EH (cell line): ENCODE results near the gene SLC38A6.

Experiments used
- DNase-seq: peaks from one replicate; pipeline ENCODE4 v3.0.0-alpha.2; 2015; ENCODE audit warnings: low read depth

Gene SLC38A6

DNA sequence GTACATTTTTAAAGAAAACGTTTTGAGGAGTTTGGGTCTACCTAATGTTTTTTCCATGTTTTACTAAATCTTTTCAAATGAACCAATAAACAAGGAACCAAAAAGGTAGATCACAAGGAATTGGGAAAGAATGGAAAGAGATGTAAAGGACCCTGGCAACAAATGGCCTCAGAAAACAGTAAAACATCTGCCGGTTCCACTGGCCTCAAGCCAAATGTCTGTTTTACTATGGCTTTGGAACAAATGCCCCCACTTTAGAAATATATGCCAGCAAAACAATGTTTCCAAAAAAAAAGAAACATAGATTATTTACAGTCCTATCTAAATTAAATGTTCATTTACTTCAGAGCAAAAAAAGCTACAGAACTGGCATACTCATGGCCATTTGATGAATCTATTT is 3.2 kb upstream of the SLC38A6 start:
- no peak for DNase-seq

DNA sequence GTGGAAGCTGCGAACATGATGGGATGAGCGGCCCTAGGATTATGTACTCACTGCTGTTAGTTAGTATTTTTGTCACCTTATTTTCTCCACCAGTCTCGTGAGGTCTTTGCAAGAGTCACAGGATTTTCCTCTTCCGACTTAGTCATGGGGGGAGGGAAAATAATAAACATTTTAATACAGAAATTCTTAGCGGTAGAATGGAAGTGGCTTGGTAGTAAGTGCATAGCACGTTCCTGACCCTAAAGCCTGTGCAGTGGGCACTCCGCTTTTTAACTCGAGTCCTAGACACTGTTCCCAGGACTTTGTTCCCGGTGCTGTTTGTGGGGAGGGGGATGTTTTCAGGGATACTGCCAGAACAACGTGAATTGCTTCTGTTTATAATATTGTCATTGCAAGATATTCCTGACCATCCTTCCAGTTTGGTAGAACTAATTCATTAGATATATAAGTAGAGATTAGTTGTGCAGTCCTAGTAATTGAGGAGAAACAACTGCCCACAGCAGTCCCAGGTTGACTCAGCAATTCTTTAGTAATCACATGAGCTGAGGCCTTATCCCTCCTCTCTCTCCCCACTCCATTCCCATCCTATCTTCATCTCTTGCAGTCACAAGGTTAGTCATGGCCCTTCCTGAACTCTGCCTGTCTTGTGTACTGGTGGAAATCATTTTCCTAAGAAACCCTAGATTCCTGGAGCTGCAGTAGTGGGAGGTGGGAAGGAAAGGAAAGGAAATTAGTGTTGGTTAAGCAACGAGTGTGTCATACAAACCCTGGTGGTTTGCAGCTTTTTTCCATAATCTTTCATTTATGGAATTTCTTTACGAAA is 799 bp downstream of the SLC38A6 start:
- DNase-seq: peak; percentile 88

DNA sequence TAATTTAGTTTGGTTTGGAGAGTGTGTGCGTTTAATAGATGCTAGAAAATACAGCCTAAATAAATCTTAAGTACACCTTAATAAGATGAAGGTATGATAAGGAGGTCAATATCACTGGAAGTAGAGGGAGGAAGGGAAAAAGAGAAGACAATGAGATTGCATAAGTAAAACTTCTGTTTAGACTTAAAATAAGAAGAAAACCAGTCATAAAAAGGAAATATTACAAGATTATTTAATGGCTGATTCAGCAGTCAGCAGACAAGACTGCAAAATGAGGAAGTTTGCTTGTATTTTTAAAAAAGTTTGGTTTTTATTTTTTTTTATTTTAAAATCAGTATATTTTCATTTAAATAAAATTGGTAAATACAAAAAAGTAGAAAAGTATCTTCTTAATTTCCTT is 3.2 kb downstream of the SLC38A6 start:
- DNase-seq: no peak

GRCh38 chr14:60986500-60986899 is 5.5 kb downstream of the SLC38A6 start:
- no peak for DNase-seq

GRCh38 chr14:60989599-60989998 is 8.6 kb downstream of the SLC38A6 start:
- peak; percentile 12 for DNase-seq

- no peak for DNase-seq
These were observed 17.6 kb downstream of the SLC38A6 start for GRCh38 chr14:60998617-60999016.

- peak; percentile 16 for DNase-seq
These were observed 18.5 kb downstream of the SLC38A6 start for GRCh38 chr14:60999536-60999935.

DNA sequence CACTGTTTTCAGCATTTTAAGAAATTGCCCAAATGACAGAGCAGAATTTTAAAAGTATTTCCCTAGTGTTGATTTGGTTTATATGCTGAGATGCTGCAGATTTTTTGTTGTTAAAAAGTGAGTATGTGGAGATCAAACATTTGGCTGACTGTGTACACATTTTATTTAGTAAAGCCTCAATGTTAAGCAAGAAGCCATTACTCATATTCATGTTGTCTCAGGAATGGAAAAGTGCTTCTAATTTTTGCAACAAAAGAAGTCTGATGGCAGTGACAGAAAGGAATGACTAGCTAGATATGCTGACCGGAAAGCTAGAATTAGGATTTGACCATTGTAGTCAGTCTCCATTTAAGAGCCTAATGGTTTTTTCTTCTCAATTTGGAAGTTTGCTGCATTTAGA is 22.5 kb downstream of the SLC38A6 start:
- DNase-seq: peak; percentile 55

GRCh38 chr14:61019537-61019936 is 38.5 kb downstream of the SLC38A6 start:
- no peak for DNase-seq

GRCh38 chr14:61025251-61026223 is 44.5 kb downstream of the SLC38A6 start:
- peak; percentile 85 for DNase-seq

- no peak for DNase-seq
These were observed 45.5 kb downstream of the SLC38A6 start for GRCh38 chr14:61026526-61026925.

DNA sequence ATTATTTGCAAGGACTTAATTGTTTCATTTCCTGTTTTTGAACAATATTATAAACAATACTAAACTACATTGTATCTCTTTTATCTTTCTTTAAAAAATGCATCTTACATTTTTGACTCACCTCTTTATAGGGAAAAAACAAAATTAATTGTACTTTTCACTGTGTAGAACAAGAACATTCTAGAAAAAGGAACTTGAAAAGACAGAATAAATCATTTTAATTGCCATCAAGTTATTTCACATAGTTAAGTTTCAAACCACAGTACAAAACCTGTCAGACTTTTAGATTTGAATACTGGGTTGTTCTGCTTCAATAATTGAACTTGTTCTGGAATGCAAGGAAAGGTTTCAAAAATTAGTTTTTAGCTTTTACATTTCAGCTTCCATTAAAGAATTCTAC is 50.0 kb downstream of the SLC38A6 start:
- DNase-seq: no peak

GRCh38 chr14:61033054-61033453 is 52.0 kb downstream of the SLC38A6 start:
- DNase-seq: peak; percentile 33

DNA sequence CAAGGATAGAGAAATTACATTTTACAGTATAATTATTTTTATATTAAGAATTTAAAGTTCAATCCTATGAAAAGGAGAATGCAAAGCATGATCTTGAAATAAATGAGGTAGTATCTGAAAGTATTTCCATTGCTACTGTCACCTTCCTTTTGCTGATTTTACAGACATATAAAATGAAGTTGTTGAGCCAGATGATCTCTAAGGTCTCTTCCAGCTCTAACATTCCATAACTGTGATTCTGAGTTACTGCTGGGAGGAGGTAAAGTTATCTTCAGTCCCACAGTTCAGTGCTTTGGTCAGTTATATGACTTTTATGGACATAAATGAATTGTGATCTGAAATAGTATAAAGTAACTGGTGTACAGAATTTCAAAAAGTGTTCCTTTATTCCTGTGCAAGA is 52.8 kb downstream of the SLC38A6 start:
- DNase-seq: peak; percentile 64

DNA sequence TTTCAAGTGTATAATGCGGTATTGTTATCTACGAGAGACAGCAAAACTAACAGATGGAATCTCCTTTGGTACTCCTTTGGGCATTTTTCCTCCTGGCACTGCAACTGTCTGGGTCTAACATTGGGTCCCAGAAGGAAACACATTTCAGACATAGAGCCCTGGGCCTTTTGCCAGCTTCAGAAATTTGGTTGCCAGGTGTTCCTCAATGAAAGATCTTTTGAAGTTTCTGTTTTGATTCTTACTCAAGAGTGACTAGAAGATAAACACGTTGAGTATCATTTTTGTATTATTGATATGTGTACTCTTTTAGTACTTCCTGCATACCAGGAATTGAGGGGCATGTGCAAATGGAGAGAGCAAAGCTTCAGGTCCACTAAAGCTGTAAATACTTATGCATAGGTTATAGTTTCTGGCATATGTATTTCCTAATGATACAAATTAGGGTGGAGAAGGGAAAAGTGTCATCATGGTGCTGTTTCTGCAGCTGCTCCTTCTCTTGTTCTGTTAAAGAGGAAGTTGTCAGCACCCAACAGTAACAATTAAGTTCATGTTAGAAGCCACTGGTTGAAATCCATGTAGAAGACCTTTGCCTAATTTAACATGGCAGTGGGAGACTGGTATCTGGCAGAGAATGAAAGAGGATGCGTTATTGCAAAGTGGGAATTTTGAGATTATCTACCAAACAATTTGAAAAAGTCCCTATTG is 53.5 kb downstream of the SLC38A6 start:
- no peak for DNase-seq

DNA sequence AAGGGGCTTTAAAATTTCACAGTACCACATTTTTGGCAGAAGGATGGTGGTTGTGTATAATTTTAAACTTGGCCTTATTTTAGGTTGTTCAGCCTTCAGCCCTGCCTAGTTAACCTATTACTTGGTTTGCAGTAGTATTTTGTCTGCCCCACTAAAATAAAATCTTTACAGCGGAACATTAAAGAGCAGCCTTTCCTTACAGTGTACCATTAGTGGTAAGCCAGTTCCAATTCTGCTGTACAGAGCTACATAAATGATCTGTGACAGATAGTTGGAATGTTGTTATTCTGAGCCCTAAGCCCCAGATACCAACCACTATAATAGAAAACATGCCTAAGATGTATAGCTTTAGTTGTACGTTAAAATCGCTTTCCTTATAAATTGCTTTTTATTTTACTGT is 56.2 kb downstream of the SLC38A6 start:
- no peak for DNase-seq

DNA sequence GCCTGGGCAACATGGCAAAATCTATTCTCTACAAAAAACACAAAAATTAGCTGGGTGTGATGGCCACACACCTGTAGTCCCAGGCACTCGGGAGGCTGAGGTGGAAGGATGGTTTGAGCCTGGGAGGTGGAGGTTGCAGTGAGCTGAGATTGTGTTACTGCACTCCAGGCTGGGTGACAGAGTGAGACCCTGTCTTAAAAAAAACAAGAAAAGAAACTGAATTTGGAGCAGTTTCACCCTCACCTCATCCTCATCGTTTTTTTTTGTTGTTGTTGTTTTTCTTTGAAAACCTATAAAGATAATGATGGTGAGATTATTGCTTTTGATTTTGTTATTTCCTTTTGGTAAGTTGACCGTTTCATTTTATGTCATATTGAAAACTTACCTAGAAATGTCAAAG is 60.7 kb downstream of the SLC38A6 start:
- DNase-seq: no peak

- DNase-seq: no peak
These were observed 61.2 kb downstream of the SLC38A6 start for GRCh38 chr14:61042220-61042619.

DNA sequence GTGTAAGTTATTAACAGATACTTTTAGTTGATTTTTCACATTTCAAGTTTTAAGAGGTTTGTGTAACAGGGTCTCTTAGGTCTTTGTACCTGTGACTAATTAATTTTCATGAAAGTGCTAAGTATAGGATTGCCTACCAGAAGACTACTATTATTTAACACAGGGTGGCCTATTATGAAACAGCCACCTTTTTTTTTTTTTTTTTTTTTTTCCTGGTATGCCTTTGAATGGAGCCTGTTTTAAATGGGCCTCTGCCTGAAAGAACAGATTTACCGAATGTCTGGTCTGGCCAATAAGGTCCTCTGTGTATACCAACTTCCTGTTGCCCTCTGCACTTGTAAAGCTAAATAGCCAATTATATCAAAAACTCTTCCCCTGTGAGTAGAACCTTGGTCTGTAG is 62.5 kb downstream of the SLC38A6 start:
- DNase-seq: no peak

DNA sequence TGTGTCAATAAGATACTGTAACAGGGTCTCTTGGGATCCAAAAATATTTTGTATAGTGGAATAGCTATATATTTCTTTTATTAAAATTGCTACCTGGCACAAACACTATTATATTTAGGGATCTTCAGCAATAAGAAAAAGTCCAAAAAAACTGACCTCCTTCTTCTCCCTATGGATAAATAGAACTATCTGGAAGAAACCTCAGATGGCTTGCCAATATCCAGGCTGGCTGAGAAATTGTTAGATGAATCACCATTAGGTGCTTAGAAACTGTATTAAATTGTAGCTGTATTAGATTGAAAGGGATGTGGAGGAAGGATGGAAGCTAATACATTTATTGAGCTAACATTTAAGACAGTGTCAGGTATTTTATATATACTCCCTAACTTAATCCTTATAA is 66.0 kb downstream of the SLC38A6 start:
- no peak for DNase-seq

GRCh38 chr14:61048640-61049039 is 67.6 kb downstream of the SLC38A6 start:
- peak; percentile 11 for DNase-seq

GRCh38 chr14:61050417-61050816 is 69.4 kb downstream of the SLC38A6 start:
- DNase-seq: no peak
